K562 (cell line): ENCODE measurements around the gene TOR1B. TPM values are rescaled to one million over a fixed set of nuclear protein-coding genes. Genes with fewer than 3 reads are reported as not detected.

Experiments
- ATAC-seq: fragments of 200-7000 bp; cut with Tn5 transposase; 3 replicates; pipeline ENCODE4 v1.9.1; 2020; ENCODE audit warnings: moderate library complexity
- BruUV-seq: library from RNA; stranded (reverse); fragments of 400-500 nt; replicated peaks from 2 replicates; lab custom pipeline; 2021; lab: Mats Ljungman, UMichigan
- CTCF ChIA-PET: fragments of 300-600 bp; formaldehyde crosslinking; extraction: SDS; loops from one replicate; lab custom pipeline; 2021; ENCODE audit warnings: low intra/inter-chr PET ratio; lab: Yijun Ruan, JAX
- POLR2A ChIA-PET: fragments of 300-600, 350-650 bp; sonication (Branson Sonifier 250); formaldehyde crosslinking; extraction: SDS; loops from one replicate; lab custom pipeline; 2021; ENCODE audit warnings: antibody characterized with exemption, inconsistent platforms; lab: Yijun Ruan, JAX
- DNase-seq, 4 experiments: peaks; one replicate each; pipeline versions ENCODE4 v3.0.0 to v3.0.0-alpha.2; 2011 to 2018; ENCODE audit warnings: low spot score in 3 of 4, mixed read lengths in 3 of 4; ENCODE audit errors: extremely low read depth in 1 of 4
- FAIRE-seq: peaks from 2 replicates; lab custom pipeline; 2011; peaks lifted over from hg19 to GRCh38; lab: Jason Lieb, UNC
- H2AFZ ChIP-seq: 2 replicates; pipeline ENCODE4 v1.6.0; 2011; ENCODE audit warnings: low read depth, low read length, control low read depth, inconsistent platforms
- H3K27ac ChIP-seq: fragments of 200-600 bp; 3 replicates; pipeline ENCODE4 v1.8.0; 2011; ENCODE audit warnings: low read depth, mild to moderate bottlenecking, control low read depth, inconsistent platforms, low read length, moderate library complexity, mixed read lengths; ENCODE audit errors: extremely low read depth
- H3K27me3 ChIP-seq, 2 experiments: fragments of 300-600 bp in 1 of 2; 2 replicates in 1 of 2; 3 replicates in 1 of 2; pipeline versions ENCODE4 v1.6.0 to v1.8.0; 2011; ENCODE audit warnings: inconsistent platforms in 2 of 2, low read length in 2 of 2, mild to moderate bottlenecking in 1 of 2, mixed read lengths in 1 of 2, moderate library complexity in 1 of 2; ENCODE audit not compliant: control insufficient read depth in 2 of 2, insufficient read depth in 2 of 2
- H3K36me3 ChIP-seq: fragments of 300-600 bp; 3 replicates; pipeline ENCODE4 v1.8.0; 2011; ENCODE audit warnings: mild to moderate bottlenecking, low read length, inconsistent platforms; ENCODE audit not compliant: control insufficient read depth, insufficient read depth
- H3K4me1 ChIP-seq, 2 experiments: fragments of 200-600 bp in 1 of 2; replicated peaks in 1 of 2; 2 replicates in 1 of 2; 3 replicates in 1 of 2; pipeline versions ENCODE4 v1.5.1 to v1.8.0; 2011; ENCODE audit warnings: inconsistent platforms in 2 of 2, low read length in 2 of 2, mild to moderate bottlenecking in 1 of 2, mixed read lengths in 1 of 2, moderate library complexity in 1 of 2; ENCODE audit not compliant: control insufficient read depth in 2 of 2, insufficient read depth in 2 of 2
- H3K4me2 ChIP-seq: 2 replicates; pipeline ENCODE4 v1.6.1; 2011; ENCODE audit warnings: low read length, control low read depth, inconsistent platforms, mixed read lengths; ENCODE audit not compliant: insufficient read depth
- H3K4me3 ChIP-seq: fragments of 200-600 bp; sonication (generic), shearing (Covaris generic); 2 replicates; pipeline ENCODE4 v1.5.1; 2016; ENCODE audit warnings: control low read depth, inconsistent platforms
- H3K79me2 ChIP-seq: fragments of 200-600 bp; 3 replicates; pipeline ENCODE4 v1.8.0; 2011; ENCODE audit warnings: low read length, inconsistent platforms; ENCODE audit not compliant: control insufficient read depth, insufficient read depth
- H3K9ac ChIP-seq, 2 experiments: 2 replicates each; pipeline versions ENCODE4 v1.6.0 to v1.6.1; 2011; ENCODE audit warnings: low read depth in 2 of 2, low read length in 2 of 2, control low read depth in 1 of 2, inconsistent platforms in 1 of 2, mild to moderate bottlenecking in 1 of 2, mixed read lengths in 1 of 2; ENCODE audit not compliant: insufficient read depth in 1 of 2
- H3K9me1 ChIP-seq: one replicate; pipeline ENCODE4 v1.6.0; 2011; ENCODE audit warnings: inconsistent platforms, mild to moderate bottlenecking, low read length, moderate library complexity; ENCODE audit not compliant: control insufficient read depth, insufficient read depth
- H3K9me3 ChIP-seq: replicated peaks from 2 replicates; pipeline ENCODE4 v1.5.1; 2011; ENCODE audit warnings: low read depth, low read length, inconsistent platforms; ENCODE audit not compliant: control insufficient read depth, insufficient read depth
- H4K20me1 ChIP-seq: replicated peaks from 2 replicates; pipeline ENCODE4 v1.6.1; 2011; ENCODE audit warnings: low read length, inconsistent platforms, mixed read lengths; ENCODE audit not compliant: control insufficient read depth, insufficient read depth
- BCOR ChIP-seq: fragments of 450-650 bp; IDR thresholded peaks from 2 replicates; pipeline ENCODE4 v1.6.1; 2016
- CBX5 ChIP-seq: IDR thresholded peaks from 2 replicates; pipeline ENCODE4 v1.6.1; 2014; ENCODE audit warnings: low read depth, borderline replicate concordance
- KAT8 ChIP-seq: fragments of 450-650 bp; IDR thresholded peaks from 2 replicates; pipeline ENCODE4 v1.6.1; 2016; ENCODE audit warnings: low read depth, mild to moderate bottlenecking
- KDM1A ChIP-seq, 2 experiments: fragments of 450-650 bp; IDR thresholded peaks; 2 replicates each; pipeline ENCODE4 v1.6.1; 2016; ENCODE audit warnings: mild to moderate bottlenecking in 2 of 2
- NFRKB ChIP-seq: fragments of 450-650 bp; IDR thresholded peaks from 2 replicates; pipeline ENCODE4 v1.6.1; 2016; ENCODE audit warnings: low read depth
- POLR2AphosphoS2 ChIP-seq: IDR thresholded peaks from 2 replicates; pipeline ENCODE4 v1.6.1; 2012; ENCODE audit warnings: low read length, improper control_type of control experiment
- RBM25 ChIP-seq: fragments of 200-400 bp; formaldehyde crosslinking; IDR thresholded peaks from 2 replicates; pipeline ENCODE4 v1.6.1; 2018; ENCODE audit warnings: low read length, low read depth, moderate library complexity; ENCODE audit not compliant: severe bottlenecking
- ZFP36 ChIP-seq: fragments of 150-350 bp; IDR thresholded peaks from 2 replicates; pipeline ENCODE4 v1.6.1; 2018; ENCODE audit warnings: low read length, low read depth; ENCODE audit not compliant: partially characterized antibody
- ZNF134 ChIP-seq: fragments of 250-450 bp; sonication (Bioruptor Pico); conservative IDR thresholded peaks from 2 replicates; pipeline ENCODE4 v1.4.0; 2020
- ZNF143 ChIP-seq: sonication (generic); formaldehyde crosslinking; IDR thresholded peaks from 2 replicates; pipeline ENCODE4 v1.9.0; 2022; ENCODE audit warnings: mild to moderate bottlenecking, missing genetic modification reagents
- ZNF431 ChIP-seq: sonication (generic); formaldehyde crosslinking; IDR thresholded peaks from 2 replicates; pipeline ENCODE4 v1.8.0; 2022; ENCODE audit warnings: mild to moderate bottlenecking, missing genetic modification reagents
- WGBS: fragments of 100-300 bp; shearing (Covaris generic); methylation state at CpG from one replicate; pipeline ENCODE4 v1.1.6; 2016; ENCODE audit warnings: low coverage, mixed read lengths; ENCODE audit not compliant: insufficient coverage; ENCODE audit errors: missing lambda C conversion rate; 5-methylcytosine and 5-hydroxymethylcytosine counted together
- in situ Hi-C: fragments of 300-500 bp; cut with MboI; formaldehyde crosslinking; loops from 4 replicates; pipeline ENCODE4 v1.15.0; 2018; ENCODE audit warnings: inconsistent platforms, mixed read lengths
- intact Hi-C: fragments of 100-400 bp; cut with micrococcal nuclease; formaldehyde crosslinking; loops from 2 replicates; pipeline ENCODE4 v1.14.2; 2022
- polyA plus RNA-seq, 8 experiments: library from polyadenylated mRNA; depleted of rRNA in 4 of 8; stranded (reverse) in 5 of 8; unstranded in 3 of 8; fragments of >200 nt; fragmentation: Nextera tagmentation in 2 of 8; fragmentation: Illumina TruSeq in 1 of 8; extraction: Ambion mirVana in 2 of 8; extraction: Trizol in 1 of 8; gene quantifications; 2 replicates each; pipeline versions ENCODE4 v1.2.1 to v1.2.3, GENCODE V29; 2011 to 2014; ENCODE audit warnings: inconsistent platforms in 1 of 8, missing spikeins in 1 of 8
- total RNA-seq, 7 experiments: library from RNA; depleted of rRNA in 6 of 7; stranded (reverse); fragments of >200 nt in 6 of 7; fragmentation: Illumina TruSeq in 2 of 7; extraction: Trizol in 2 of 7; gene quantifications; 2 replicates each; pipeline versions ENCODE4 v1.2.1 to v1.2.3, GENCODE V29; 2011 to 2021; ENCODE audit warnings: low replicate concordance in 1 of 7
- TF ChIP-seq, protein P1 (sequence below): fragments of 250-450 bp; sonication (Bioruptor Pico); IDR thresholded peaks from 2 replicates; pipeline ENCODE4 v1.9.0; 2021; ENCODE audit warnings: mild to moderate bottlenecking
- TF ChIP-seq, protein P2 (sequence below), 3 experiments: fragments of 200-800 bp in 1 of 3; fragments of 250-450 bp in 1 of 3; fragments of 450-650 bp in 1 of 3; sonication (Bioruptor Pico) in 1 of 3; sonication (Bioruptor generic) in 1 of 3; formaldehyde crosslinking in 1 of 3; IDR thresholded peaks; 2 replicates each; pipeline versions ENCODE4 v1.6.1 to v1.8.0; 2016 to 2022; ENCODE audit warnings: mild to moderate bottlenecking in 2 of 3, missing genetic modification characterization in 2 of 3, missing compliant biosample characterization in 1 of 3, moderate library complexity in 1 of 3
- TF ChIP-seq, protein P3 (sequence below): sonication (generic); formaldehyde crosslinking; IDR thresholded peaks from 2 replicates; pipeline ENCODE4 v1.8.0; 2022; ENCODE audit warnings: mild to moderate bottlenecking, missing genetic modification reagents

TOR1B gene
- total and polyA plus RNA-seq, 9 of the 15 experiments (the other 6 are each of a cell fraction or from before 2014, with no cell fraction given), result 4.2 to 36.5 (median 24.6) TPM

DNA sequence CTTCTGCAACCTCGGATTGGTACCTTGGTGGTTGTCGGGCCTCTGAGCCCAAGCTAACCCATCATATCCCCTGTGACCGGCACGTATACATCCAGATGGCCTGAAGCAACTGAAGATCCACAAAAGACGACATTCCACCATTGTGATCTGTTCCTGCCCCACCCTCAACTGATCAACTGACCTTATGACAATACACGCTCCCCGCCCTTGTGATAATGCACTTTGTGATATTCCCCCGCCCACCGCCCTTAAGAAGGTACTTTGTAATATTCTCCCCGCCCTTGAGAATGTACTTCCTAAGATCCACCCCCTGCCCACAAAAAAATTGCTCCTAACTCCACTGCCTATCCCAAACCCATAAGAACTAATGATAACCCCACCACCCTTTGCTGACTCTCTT lies 16.5 kb upstream of the TOR1B start (continued):
- TF ChIP-seq, protein P1, sequence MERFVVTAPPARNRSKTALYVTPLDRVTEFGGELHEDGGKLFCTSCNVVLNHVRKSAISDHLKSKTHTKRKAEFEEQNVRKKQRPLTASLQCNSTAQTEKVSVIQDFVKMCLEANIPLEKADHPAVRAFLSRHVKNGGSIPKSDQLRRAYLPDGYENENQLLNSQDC (CRISPR knock-in tag), result no peak
- TF ChIP-seq CBX5 (no peak), ZNF134 (CRISPR knock-in tag) (no peak), NFRKB (no peak)
- TF ChIP-seq, protein P2, sequence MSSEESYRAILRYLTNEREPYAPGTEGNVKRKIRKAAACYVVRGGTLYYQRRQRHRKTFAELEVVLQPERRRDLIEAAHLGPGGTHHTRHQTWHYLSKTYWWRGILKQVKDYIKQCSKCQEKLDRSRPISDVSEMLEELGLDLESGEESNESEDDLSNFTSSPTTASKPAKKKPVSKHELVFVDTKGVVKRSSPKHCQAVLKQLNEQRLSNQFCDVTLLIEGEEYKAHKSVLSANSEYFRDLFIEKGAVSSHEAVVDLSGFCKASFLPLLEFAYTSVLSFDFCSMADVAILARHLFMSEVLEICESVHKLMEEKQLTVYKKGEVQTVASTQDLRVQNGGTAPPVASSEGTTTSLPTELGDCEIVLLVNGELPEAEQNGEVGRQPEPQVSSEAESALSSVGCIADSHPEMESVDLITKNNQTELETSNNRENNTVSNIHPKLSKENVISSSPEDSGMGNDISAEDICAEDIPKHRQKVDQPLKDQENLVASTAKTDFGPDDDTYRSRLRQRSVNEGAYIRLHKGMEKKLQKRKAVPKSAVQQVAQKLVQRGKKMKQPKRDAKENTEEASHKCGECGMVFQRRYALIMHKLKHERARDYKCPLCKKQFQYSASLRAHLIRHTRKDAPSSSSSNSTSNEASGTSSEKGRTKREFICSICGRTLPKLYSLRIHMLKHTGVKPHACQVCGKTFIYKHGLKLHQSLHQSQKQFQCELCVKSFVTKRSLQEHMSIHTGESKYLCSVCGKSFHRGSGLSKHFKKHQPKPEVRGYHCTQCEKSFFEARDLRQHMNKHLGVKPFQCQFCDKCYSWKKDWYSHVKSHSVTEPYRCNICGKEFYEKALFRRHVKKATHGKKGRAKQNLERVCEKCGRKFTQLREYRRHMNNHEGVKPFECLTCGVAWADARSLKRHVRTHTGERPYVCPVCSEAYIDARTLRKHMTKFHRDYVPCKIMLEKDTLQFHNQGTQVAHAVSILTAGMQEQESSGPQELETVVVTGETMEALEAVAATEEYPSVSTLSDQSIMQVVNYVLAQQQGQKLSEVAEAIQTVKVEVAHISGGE (CRISPR knock-in tag; IDR thresholded peaks at IDR 0.05), result no peak

DNA sequence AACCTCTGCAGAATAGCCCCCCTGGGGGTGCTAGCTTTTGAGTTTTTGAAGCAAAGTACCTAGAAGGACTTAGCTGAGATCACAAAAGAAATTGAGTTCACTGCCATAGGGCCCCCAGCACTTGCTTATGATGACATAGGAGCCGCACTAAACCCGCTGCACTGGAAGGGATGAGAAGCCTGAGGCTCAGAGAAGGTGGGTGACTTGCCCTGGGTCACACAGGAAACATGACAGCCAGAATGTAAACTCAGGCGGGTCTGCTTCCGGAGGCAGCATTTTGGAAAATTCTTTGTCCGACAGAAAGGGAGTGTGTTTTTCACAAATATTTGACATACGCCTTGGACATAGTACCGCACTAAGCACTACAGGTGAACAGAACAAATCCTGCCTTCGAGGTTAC lies 8.4 kb upstream of the TOR1B start:
- Histone ChIP-seq H3K79me2 (no peaks in the 10 kb centered on the region), H3K27me3 (peaks cover 35 to 43% of the 10 kb centered on the region in 2 experiments), H3K9me1 (no peaks in the 10 kb centered on the region), H4K20me1 (0 out of 2 replicates have a peak, but pooled peaks cover 5% of the 10 kb centered on the region), H3K4me2 (no peak overlapping the region), H3K9me3 (no peaks in the 10 kb centered on the region), H3K9ac (no peak overlapping the region), H3K27ac (no peak overlapping the region), H3K36me3 (no peaks in the 10 kb centered on the region), H3K4me1 (peaks cover 6 to 7% of the 10 kb centered on the region in 2 experiments; a peak in 4 of 5 replicates), H3K4me3 (no peak overlapping the region), H2AFZ (no peak overlapping the region)
- BruUV-seq, result no TSS peak
- FAIRE-seq, result no peak
- WGBS, result 9% methylated on average over 8 of the region's 8 CpGs
- ChIA-PET POLR2A (interaction anchor here (0.8 to 0.9 kb wide), 2 partner anchors 18 to 37 kb away, joined by 4 to 6 read pairs; no protein-coding TSS in a partner anchor), CTCF (no interaction called here)
- intact Hi-C loops, result no loop called here
- ATAC-seq, result no peak
- TF ChIP-seq KDM1A (IDR thresholded peaks at IDR 0.05) (peak in 1 of 2 experiments; percentile 47; a peak in 1 of 4 replicates), ZFP36 (peak; percentile 81), ZNF431 (no peak), POLR2AphosphoS2 (no peak), ZNF143 (CRISPR knock-in tag) (no peak), RBM25 (peak; percentile 66), KAT8 (no peak), BCOR (0 out of 2 replicates have a peak, but pooled peaks have one; percentile 28)
- TF ChIP-seq, protein P3, sequence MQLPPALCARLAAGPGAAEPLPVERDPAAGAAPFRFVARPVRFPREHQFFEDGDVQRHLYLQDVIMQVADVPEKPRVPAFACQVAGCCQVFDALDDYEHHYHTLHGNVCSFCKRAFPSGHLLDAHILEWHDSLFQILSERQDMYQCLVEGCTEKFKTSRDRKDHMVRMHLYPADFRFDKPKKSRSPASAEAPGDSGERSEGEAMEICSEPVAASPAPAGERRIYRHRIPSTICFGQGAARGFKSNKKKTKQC (CRISPR knock-in tag), result no peak
- in situ Hi-C loops, result loop anchor here (10.0 to 25.0 kb wide), 2 partner anchors 630 to 1507 kb away; partner anchors contain the start of genes GOLGA2 and SWI5
- no peak for DNase-seq
